Uterus (tissue), 4 donors: Measurements from ENCODE around the gene FXYD2. TPM values are rescaled to one million over a fixed set of nuclear protein-coding genes. Genes with fewer than 3 reads are reported as not detected.

Experiments
- DNase-seq, 2 donors: peaks; one replicate each; pipeline ENCODE4 v3.0.0-alpha.2; 2019 to 2020
- H3K27ac ChIP-seq, 2 donors: fragments of 200-600 bp; sonication (generic); 1 replicate in 1 of 2; 2 replicates in 1 of 2; pipeline ENCODE4 v1.5.1; 2016 to 2018
- H3K27me3 ChIP-seq, 2 donors: fragments of 200-600 bp; sonication (generic); one replicate each; pipeline ENCODE4 v1.5.1; 2018 to 2019; ENCODE audit warnings: control low read depth in 1 of 2
- H3K36me3 ChIP-seq, 2 donors: fragments of 200-600 bp; sonication (generic); one replicate each; pipeline ENCODE4 v1.5.1; 2019; ENCODE audit warnings: control low read depth in 1 of 2
- H3K4me1 ChIP-seq, 2 donors: fragments of 200-600 bp; sonication (generic); one replicate each; pipeline ENCODE4 v1.5.1; 2018 to 2019; ENCODE audit warnings: control low read depth in 1 of 2
- H3K4me3 ChIP-seq, 2 donors: fragments of 200-600 bp; sonication (generic); 1 replicate in 1 of 2; 2 replicates in 1 of 2; pipeline ENCODE4 v1.5.1; 2018 to 2019; ENCODE audit warnings: mild to moderate bottlenecking in 1 of 2
- H3K9me3 ChIP-seq, 2 donors: fragments of 200-600 bp; sonication (generic); one replicate each; pipeline ENCODE4 v1.5.1; 2019; ENCODE audit warnings: control low read depth in 1 of 2
- POLR2A ChIP-seq, 2 donors: fragments of 450-650 bp; IDR thresholded peaks; one replicate each; pipeline ENCODE4 v1.6.1; 2016; ENCODE audit warnings: antibody characterized with exemption in 2 of 2, mild to moderate bottlenecking in 1 of 2, moderate library complexity in 1 of 2
- intact Hi-C: fragments of 100-400 bp; cut with DNase I; formaldehyde crosslinking; loops from one replicate; pipeline ENCODE4 v1.15.1; 2023; ENCODE audit warnings: low total_unique reads
- total RNA-seq, 4 donors: library from RNA; depleted of rRNA in 3 of 4; stranded (reverse); fragments of >200 nt in 3 of 4; gene quantifications; one replicate each; pipeline versions ENCODE4 v1.1.0 to v1.2.4, GENCODE V29; 2014 to 2023
- TF ChIP-seq, protein P1 (sequence below), 4 experiments: fragments of 200-600 bp in 2 of 4; fragments of 450-650 bp in 2 of 4; sonication (generic) in 2 of 4; IDR thresholded peaks; one replicate each; pipeline ENCODE4 v1.5.1; 2016 to 2019; ENCODE audit warnings: antibody characterized with exemption in 4 of 4, mild to moderate bottlenecking in 2 of 4, moderate library complexity in 1 of 4
- donor health status: DM: yes; HTN: yes; CAD: no.

Gene FXYD2
- total RNA-seq, 4 donors from 2014 or later: 2.1 to 36.4 (median 6.2) TPM

- TF ChIP-seq, protein P1, sequence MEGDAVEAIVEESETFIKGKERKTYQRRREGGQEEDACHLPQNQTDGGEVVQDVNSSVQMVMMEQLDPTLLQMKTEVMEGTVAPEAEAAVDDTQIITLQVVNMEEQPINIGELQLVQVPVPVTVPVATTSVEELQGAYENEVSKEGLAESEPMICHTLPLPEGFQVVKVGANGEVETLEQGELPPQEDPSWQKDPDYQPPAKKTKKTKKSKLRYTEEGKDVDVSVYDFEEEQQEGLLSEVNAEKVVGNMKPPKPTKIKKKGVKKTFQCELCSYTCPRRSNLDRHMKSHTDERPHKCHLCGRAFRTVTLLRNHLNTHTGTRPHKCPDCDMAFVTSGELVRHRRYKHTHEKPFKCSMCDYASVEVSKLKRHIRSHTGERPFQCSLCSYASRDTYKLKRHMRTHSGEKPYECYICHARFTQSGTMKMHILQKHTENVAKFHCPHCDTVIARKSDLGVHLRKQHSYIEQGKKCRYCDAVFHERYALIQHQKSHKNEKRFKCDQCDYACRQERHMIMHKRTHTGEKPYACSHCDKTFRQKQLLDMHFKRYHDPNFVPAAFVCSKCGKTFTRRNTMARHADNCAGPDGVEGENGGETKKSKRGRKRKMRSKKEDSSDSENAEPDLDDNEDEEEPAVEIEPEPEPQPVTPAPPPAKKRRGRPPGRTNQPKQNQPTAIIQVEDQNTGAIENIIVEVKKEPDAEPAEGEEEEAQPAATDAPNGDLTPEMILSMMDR (IDR thresholded peaks at IDR 0.05): no peak
- TF ChIP-seq POLR2A (IDR thresholded peaks at IDR 0.05): no peak
- Histone ChIP-seq H3K27ac (no peak overlapping the region), H3K27me3 (no peaks in the 10 kb centered on the region), H3K4me3 (no peak overlapping the region), H3K4me1 (no peaks in the 10 kb centered on the region), H3K9me3 (no peaks in the 10 kb centered on the region), H3K36me3 (no peaks in the 10 kb centered on the region)
- peak; percentile 10 to 11 for DNase-seq
- intact Hi-C loops: no loop called here
Measured at GRCh38 chr11:117836077-117836960, 11.8 kb upstream of the FXYD2 start.

DNA sequence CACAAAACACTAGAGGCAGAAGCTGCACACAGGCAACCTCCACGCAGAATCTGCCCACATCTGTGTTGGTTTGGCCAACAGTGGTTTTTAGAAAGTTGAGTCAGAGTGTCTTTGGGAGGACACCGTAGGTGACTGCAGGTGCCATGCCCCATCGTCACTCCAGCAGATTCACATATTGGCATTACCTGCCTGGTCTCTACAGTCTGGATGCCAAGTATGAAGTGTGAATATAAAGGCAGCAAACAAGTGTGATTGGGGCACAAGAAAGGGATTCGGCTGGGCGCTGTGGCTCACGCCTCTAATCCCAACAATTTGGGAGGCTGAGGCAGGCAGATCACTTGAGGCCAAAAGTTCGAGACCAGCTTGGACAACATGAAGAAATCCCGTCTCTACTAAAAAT lies 11.0 kb upstream of the FXYD2 start:
- H3K27ac ChIP-seq: no peak overlapping the region
- H3K27me3 ChIP-seq: no peaks in the 10 kb centered on the region
- peak in 1 of 2 donors; percentile 5 for DNase-seq
- no peak overlapping the region for H3K4me3 ChIP-seq
- TF ChIP-seq POLR2A (IDR thresholded peaks at IDR 0.05): no peak
- TF ChIP-seq, protein P1 (IDR thresholded peaks at IDR 0.05): no peak
- no peaks in the 10 kb centered on the region for H3K9me3 ChIP-seq
- H3K36me3 ChIP-seq: no peaks in the 10 kb centered on the region
- intact Hi-C loops: no loop called here
- H3K4me1 ChIP-seq: no peaks in the 10 kb centered on the region

GRCh38 chr11:117834838-117835443 lies 10.4 kb upstream of the FXYD2 start:
- intact Hi-C loops: no loop called here
- peak in 1 of 2 donors; percentile 8 for DNase-seq

GRCh38 chr11:117834068-117834810 lies 9.7 kb upstream of the FXYD2 start:
- no peak for TF ChIP-seq POLR2A (IDR thresholded peaks at IDR 0.05)
- TF ChIP-seq, protein P1 (IDR thresholded peaks at IDR 0.05): no peak
- intact Hi-C loops: no loop called here
- Histone ChIP-seq H3K27ac (no peak overlapping the region), H3K4me1 (no peaks in the 10 kb centered on the region), H3K9me3 (no peaks in the 10 kb centered on the region), H3K4me3 (no peak overlapping the region), H3K27me3 (no peaks in the 10 kb centered on the region), H3K36me3 (no peaks in the 10 kb centered on the region)
- DNase-seq: peak in 1 of 2 donors; percentile 3

More at GRCh38 chr11:117834838-117835443, 10.4 kb upstream of the FXYD2 start:
- no peaks in the 10 kb centered on the region for H3K36me3 ChIP-seq
- no peak for TF ChIP-seq POLR2A (IDR thresholded peaks at IDR 0.05)
- TF ChIP-seq, protein P1 (IDR thresholded peaks at IDR 0.05): no peak
- H3K4me3 ChIP-seq: no peak overlapping the region
- H3K27ac ChIP-seq: no peak overlapping the region
- H3K27me3 ChIP-seq: no peaks in the 10 kb centered on the region
- no peaks in the 10 kb centered on the region for H3K4me1 ChIP-seq
- H3K9me3 ChIP-seq: no peaks in the 10 kb centered on the region
